Neural cell (in vitro differentiated cells): Measurements from ENCODE around the gene CDC25A. TPM values are rescaled to one million over a fixed set of nuclear protein-coding genes. Genes with fewer than 3 reads are reported as not detected.

Experiments used
- H2AFZ ChIP-seq: fragments of 200-600, 300-800 bp; sonication (generic), shearing (Covaris generic); 2 replicates; pipeline ENCODE4 v1.6.0; 2014; ENCODE audit warnings: low read depth, mild to moderate bottlenecking, antibody characterized with exemption, low read length, moderate library complexity
- H3F3A ChIP-seq: fragments of 200-600 bp; shearing (Covaris generic); 2 replicates; pipeline ENCODE4 v1.6.1; 2016; ENCODE audit warnings: mild to moderate bottlenecking, moderate library complexity, mixed read lengths, antibody characterized with exemption, low read length; ENCODE audit not compliant: insufficient read depth, poor library complexity, severe bottlenecking
- H3K27ac ChIP-seq: fragments of 200-600, 300-800 bp; sonication (generic), shearing (Covaris generic); 2 replicates; pipeline ENCODE4 v1.5.1; 2014; ENCODE audit warnings: mild to moderate bottlenecking, low read length, moderate library complexity
- H3K27me3 ChIP-seq: fragments of 300-800, 200-600 bp; sonication (generic), shearing (Covaris generic); 2 replicates; pipeline ENCODE4 v1.6.0; 2014; ENCODE audit warnings: mild to moderate bottlenecking, low read depth, low read length, moderate library complexity; ENCODE audit not compliant: insufficient read depth
- H3K36me3 ChIP-seq: fragments of 300-800, 200-600 bp; sonication (generic), shearing (Covaris generic); 2 replicates; pipeline ENCODE4 v1.5.1; 2014; ENCODE audit warnings: mild to moderate bottlenecking, antibody characterized with exemption, low read length, moderate library complexity; ENCODE audit not compliant: insufficient read depth
- H3K4me2 ChIP-seq: fragments of 300-800, 200-600 bp; sonication (generic), shearing (Covaris generic); 2 replicates; pipeline ENCODE4 v1.6.0; 2014; ENCODE audit warnings: mild to moderate bottlenecking, low read length
- H3K4me3 ChIP-seq: fragments of 300-800, 200-600 bp; sonication (generic), shearing (Covaris generic); 2 replicates; pipeline ENCODE4 v1.5.1; 2014; ENCODE audit warnings: mild to moderate bottlenecking, low read length, moderate library complexity
- H3K79me2 ChIP-seq: fragments of 200-600 bp; shearing (Covaris generic); replicated peaks from 2 replicates; pipeline ENCODE4 v1.6.0; 2014; ENCODE audit warnings: mild to moderate bottlenecking, low read length, moderate library complexity; ENCODE audit not compliant: insufficient read depth
- H3K9ac ChIP-seq: fragments of 300-800, 200-600 bp; sonication (generic), shearing (Covaris generic); 2 replicates; pipeline ENCODE4 v1.6.1; 2016; ENCODE audit warnings: mild to moderate bottlenecking, low read length, mixed read lengths
- H3K9me2 ChIP-seq: fragments of 200-600 bp; shearing (Covaris generic); 2 replicates; pipeline ENCODE4 v1.6.1; 2016; ENCODE audit warnings: mild to moderate bottlenecking, low read length, mixed read lengths; ENCODE audit not compliant: insufficient read depth
- H3K9me3 ChIP-seq: fragments of 200-600, 300-800 bp; sonication (generic), shearing (Covaris generic); 2 replicates; pipeline ENCODE4 v1.6.1; 2016; ENCODE audit warnings: mild to moderate bottlenecking, mixed run types, low read length, moderate library complexity, mixed read lengths
- H4K20me1 ChIP-seq: fragments of 200-600 bp; shearing (Covaris generic); 2 replicates; pipeline ENCODE4 v1.6.1; 2016; ENCODE audit warnings: mild to moderate bottlenecking, mixed run types; ENCODE audit not compliant: insufficient read depth
- EP300 ChIP-seq: fragments of 450-650 bp; conservative IDR thresholded peaks from 2 replicates; pipeline ENCODE4 v1.6.1; 2014; ENCODE audit warnings: antibody characterized with exemption, mild to moderate bottlenecking, moderate library complexity; ENCODE audit not compliant: poor library complexity, severe bottlenecking
- MXI1 ChIP-seq: fragments of 450-650 bp; conservative IDR thresholded peaks from 2 replicates; pipeline ENCODE4 v1.6.1; 2014; ENCODE audit warnings: antibody characterized with exemption, mild to moderate bottlenecking; ENCODE audit not compliant: poor library complexity, severe bottlenecking
- RAD21 ChIP-seq: fragments of 450-650 bp; conservative IDR thresholded peaks from 2 replicates; pipeline ENCODE4 v1.6.1; 2014; ENCODE audit warnings: antibody characterized with exemption, mild to moderate bottlenecking, moderate library complexity
- SMC3 ChIP-seq: fragments of 450-650 bp; conservative IDR thresholded peaks from 2 replicates; pipeline ENCODE4 v1.6.1; 2014; ENCODE audit warnings: antibody characterized with exemption, mild to moderate bottlenecking, moderate library complexity; ENCODE audit not compliant: poor library complexity
- TAF1 ChIP-seq: IDR thresholded peaks from 2 replicates; pipeline ENCODE4 v1.6.1; 2012; ENCODE audit warnings: low read depth
- polyA plus RNA-seq: library from polyadenylated mRNA; depleted of rRNA; stranded (reverse); fragments of >200 nt; gene quantifications from 2 replicates; pipeline ENCODE4 v1.2.3, GENCODE V29; 2014
- TF ChIP-seq, protein P1 (sequence below): IDR thresholded peaks from 2 replicates; pipeline ENCODE4 v1.6.1; 2012; ENCODE audit warnings: borderline replicate concordance
- TF ChIP-seq, protein P2 (sequence below): fragments of 450-650 bp; IDR thresholded peaks from 2 replicates; pipeline ENCODE4 v1.5.1; 2014; ENCODE audit warnings: antibody characterized with exemption, mild to moderate bottlenecking, moderate library complexity; ENCODE audit not compliant: poor library complexity, severe bottlenecking

CDC25A gene
- polyA plus RNA-seq, 1 donor from 2014 or later, result 12.3 TPM

DNA sequence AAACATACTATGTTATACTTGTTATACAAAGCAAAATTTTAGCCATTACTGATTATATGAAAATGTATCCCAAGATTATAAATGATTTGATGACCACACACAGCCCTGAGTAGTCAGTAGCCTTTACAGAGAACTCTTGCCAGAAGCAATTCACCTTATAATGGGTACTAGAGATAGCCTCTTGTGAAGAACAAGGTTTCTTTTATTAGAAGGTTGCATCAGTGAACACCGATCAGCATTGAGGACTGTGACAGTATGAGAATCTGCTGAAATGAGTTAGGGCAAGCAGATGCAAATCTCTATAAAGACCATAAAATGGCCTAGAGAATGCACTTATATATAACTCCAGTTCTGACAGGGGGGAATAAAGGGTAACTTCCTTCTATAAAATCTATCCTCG, 10.1 kb downstream of the CDC25A start:
- Histone ChIP-seq H3K9me3 (no peaks in the 10 kb centered on the region), H3K27me3 (no peaks in the 10 kb centered on the region), H3K27ac (no peak overlapping the region), H3K4me3 (no peak overlapping the region), H3K9ac (no peak overlapping the region), H3K9me2 (no peaks in the 10 kb centered on the region), H3K79me2 (peaks cover 2% of the 10 kb centered on the region), H3K36me3 (peaks cover 5% of the 10 kb centered on the region), H3K4me2 (no peak overlapping the region), H2AFZ (no peak overlapping the region), H4K20me1 (no peaks in the 10 kb centered on the region), H3F3A (no peaks in the 10 kb centered on the region)
- TF ChIP-seq TAF1 (no peak), RAD21 (no peak), SMC3 (no peak), EP300 (no peak), MXI1 (no peak)
- TF ChIP-seq, protein P1, sequence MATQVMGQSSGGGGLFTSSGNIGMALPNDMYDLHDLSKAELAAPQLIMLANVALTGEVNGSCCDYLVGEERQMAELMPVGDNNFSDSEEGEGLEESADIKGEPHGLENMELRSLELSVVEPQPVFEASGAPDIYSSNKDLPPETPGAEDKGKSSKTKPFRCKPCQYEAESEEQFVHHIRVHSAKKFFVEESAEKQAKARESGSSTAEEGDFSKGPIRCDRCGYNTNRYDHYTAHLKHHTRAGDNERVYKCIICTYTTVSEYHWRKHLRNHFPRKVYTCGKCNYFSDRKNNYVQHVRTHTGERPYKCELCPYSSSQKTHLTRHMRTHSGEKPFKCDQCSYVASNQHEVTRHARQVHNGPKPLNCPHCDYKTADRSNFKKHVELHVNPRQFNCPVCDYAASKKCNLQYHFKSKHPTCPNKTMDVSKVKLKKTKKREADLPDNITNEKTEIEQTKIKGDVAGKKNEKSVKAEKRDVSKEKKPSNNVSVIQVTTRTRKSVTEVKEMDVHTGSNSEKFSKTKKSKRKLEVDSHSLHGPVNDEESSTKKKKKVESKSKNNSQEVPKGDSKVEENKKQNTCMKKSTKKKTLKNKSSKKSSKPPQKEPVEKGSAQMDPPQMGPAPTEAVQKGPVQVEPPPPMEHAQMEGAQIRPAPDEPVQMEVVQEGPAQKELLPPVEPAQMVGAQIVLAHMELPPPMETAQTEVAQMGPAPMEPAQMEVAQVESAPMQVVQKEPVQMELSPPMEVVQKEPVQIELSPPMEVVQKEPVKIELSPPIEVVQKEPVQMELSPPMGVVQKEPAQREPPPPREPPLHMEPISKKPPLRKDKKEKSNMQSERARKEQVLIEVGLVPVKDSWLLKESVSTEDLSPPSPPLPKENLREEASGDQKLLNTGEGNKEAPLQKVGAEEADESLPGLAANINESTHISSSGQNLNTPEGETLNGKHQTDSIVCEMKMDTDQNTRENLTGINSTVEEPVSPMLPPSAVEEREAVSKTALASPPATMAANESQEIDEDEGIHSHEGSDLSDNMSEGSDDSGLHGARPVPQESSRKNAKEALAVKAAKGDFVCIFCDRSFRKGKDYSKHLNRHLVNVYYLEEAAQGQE, result no peak
- TF ChIP-seq, protein P2, sequence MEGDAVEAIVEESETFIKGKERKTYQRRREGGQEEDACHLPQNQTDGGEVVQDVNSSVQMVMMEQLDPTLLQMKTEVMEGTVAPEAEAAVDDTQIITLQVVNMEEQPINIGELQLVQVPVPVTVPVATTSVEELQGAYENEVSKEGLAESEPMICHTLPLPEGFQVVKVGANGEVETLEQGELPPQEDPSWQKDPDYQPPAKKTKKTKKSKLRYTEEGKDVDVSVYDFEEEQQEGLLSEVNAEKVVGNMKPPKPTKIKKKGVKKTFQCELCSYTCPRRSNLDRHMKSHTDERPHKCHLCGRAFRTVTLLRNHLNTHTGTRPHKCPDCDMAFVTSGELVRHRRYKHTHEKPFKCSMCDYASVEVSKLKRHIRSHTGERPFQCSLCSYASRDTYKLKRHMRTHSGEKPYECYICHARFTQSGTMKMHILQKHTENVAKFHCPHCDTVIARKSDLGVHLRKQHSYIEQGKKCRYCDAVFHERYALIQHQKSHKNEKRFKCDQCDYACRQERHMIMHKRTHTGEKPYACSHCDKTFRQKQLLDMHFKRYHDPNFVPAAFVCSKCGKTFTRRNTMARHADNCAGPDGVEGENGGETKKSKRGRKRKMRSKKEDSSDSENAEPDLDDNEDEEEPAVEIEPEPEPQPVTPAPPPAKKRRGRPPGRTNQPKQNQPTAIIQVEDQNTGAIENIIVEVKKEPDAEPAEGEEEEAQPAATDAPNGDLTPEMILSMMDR, result no peak

DNA sequence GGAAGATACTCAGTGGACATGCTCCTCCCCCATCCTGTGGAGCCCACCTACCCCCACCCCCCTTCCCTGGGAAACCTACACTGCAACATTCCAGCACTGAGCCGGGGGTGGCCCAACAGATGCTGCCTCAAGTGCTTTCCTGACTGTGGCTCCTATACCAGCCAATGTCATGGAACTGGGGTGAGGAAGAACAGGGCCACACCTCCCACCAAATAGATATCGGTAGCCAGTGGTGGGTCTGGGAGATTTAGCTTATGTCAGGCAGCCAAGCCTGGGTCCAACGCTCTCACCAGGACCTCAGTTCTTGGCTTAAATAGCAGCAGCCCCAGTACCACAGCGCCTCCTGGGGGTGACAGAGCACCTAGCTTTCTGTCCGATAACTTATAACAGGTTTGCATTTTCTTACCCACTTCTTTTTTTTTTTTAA, 30.3 kb downstream of the CDC25A start:
- Histone ChIP-seq H4K20me1 (no peaks in the 10 kb centered on the region), H3K27me3 (no peaks in the 10 kb centered on the region), H2AFZ (no peak overlapping the region), H3K9me3 (no peaks in the 10 kb centered on the region), H3K9me2 (no peaks in the 10 kb centered on the region), H3K4me3 (no peak overlapping the region), H3K79me2 (no peaks in the 10 kb centered on the region), H3F3A (no peaks in the 10 kb centered on the region), H3K4me2 (no peak overlapping the region), H3K36me3 (no peaks in the 10 kb centered on the region), H3K27ac (no peak overlapping the region), H3K9ac (no peak overlapping the region)
- TF ChIP-seq, protein P2, result peak; percentile 40
- TF ChIP-seq, protein P1, result no peak
